Measurements from ENCODE around the gene ARSI.

Gene ARSI

DNA sequence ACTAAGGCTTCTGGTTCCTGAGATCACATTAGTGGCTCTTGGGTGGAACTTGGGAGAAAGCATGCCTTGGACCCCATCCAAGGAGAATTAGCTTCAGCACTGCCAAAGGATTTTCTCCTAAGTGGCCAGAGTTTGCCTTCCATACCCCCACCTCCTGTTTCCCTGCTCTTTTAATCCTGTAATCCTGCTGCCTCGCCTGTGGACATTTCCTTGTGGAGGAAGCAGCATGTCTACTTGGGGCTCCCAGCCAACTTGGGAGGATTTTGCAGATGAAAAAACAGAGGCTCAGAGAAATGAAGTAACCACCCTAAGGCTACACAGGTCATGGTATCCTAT is 1.6 kb downstream of the ARSI start:
- ATAC-seq: no peak
- TF ChIP-seq CSDC2 (CRISPR knock-in tag; IDR thresholded peaks at IDR 0.05) (0 out of 2 replicates have a peak, but pooled peaks have one; percentile 25), ISL1 (CRISPR knock-in tag; IDR thresholded peaks at IDR 0.05) (no peak)

DNA sequence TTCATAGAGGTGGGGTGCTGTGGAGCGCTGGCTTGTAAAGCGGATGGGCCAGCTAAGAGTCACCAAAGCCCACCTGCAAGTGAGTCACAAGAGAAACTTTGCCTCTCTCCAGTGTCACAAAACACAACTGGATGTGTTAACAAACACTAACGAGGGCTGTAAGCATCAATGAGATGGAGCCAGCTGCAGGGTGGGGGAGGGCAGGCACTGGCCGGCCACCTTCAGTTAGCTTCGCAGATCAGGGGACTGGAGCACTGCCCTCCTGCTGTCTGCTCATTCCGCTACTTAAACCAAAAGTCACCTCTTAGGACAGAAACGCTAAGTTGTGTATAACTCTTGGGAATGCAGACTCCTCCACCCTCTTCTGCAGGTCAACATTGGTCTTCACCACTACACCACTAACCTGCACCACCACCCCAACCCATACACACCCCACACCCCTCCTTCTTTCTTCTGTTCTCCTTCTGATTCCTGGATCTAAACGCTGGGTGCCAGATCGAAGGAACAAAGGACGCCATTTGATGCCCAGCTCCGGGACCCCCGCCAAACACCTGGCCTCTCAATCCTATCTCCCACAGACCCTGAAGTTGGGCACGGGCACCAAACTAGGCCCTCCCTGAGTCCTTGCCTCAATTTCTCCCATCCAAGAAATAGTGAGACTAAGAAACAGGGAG is 2.1 kb downstream of the ARSI start:
- ATAC-seq: no peak
- TF ChIP-seq, protein P1, sequence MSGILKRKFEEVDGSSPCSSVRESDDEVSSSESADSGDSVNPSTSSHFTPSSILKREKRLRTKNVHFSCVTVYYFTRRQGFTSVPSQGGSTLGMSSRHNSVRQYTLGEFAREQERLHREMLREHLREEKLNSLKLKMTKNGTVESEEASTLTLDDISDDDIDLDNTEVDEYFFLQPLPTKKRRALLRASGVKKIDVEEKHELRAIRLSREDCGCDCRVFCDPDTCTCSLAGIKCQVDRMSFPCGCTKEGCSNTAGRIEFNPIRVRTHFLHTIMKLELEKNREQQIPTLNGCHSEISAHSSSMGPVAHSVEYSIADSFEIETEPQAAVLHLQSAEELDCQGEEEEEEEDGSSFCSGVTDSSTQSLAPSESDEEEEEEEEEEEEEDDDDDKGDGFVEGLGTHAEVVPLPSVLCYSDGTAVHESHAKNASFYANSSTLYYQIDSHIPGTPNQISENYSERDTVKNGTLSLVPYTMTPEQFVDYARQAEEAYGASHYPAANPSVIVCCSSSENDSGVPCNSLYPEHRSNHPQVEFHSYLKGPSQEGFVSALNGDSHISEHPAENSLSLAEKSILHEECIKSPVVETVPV (CRISPR knock-in tag; IDR thresholded peaks at IDR 0.05): no peak
- TF ChIP-seq ZNF8 (CRISPR knock-in tag; IDR thresholded peaks at IDR 0.05): no peak
- no peak for TF ChIP-seq ZNF565 (CRISPR knock-in tag; conservative IDR thresholded peaks at IDR 0.05; ENCODE audit: low read depth)

DNA sequence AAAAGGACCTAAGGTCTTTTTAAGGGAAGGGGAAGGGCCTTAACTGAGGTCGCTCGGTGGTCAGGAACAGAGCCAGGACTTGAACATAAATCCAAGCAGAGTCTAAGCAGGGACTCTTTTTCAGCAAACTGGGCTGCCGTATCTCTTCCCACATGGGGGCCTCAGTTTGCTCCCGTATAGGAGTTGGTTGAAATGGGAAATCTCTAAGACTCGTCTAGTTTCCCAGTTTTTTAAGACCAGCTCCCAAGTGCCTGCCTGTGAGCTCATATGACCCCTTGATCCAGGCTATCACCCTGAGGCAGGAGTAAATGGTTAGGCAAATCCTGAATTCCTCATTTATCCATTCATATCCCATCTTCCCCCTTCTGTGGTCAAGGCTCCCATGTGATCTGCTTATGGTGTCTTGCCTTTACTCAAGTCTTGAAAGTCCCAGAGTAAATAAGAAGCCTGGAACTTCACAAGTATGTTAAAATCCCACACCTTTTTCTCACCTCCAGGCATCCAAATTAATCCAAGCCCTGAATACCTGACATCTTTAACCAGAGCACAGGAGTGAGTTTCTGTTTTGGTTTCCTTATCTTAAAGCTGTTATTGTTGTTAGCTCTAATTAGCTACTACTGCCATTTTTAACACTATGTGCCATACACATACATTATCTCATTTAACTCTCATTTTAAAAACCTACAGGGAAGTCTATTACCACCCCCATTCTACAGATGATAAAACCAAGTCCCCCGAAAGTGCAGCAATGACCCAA is 3.0 kb downstream of the ARSI start:
- no peak for ATAC-seq
- TF ChIP-seq SNAI2 (CRISPR knock-in tag; IDR thresholded peaks at IDR 0.05): no peak

DNA sequence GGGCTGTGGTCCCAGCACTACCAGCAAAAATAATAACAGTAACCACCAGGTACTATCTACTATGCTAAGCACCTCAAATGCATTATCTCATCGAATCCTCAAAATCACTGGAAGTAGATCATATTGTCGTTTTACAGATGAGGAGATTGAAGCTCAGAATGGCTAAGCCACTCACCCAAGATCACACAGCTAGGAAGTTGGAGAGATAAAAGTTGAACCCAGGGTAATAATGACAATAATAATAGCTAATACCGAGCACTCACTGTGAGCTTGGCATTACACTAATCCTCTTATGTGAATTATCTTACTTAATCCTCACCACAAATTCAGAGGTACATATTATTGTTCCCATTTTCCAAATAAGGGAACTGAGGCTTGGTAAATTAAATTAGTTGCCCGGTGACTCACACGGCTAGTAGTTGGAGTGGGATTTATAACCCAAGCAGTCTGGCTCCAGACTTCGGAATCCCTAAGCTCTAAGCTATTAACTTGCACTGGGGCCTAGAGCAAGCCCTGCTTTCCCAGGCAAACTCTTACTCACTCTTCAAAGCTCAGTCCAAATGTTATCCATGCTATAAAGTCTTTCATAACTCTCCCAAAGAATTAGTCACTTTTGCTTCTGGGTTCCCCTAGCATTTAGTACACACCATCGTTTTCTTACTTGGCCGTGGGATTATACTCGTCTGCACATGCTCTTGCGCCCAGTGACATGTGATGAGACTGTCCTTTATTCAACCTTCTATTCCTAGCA is 3.8 kb downstream of the ARSI start:
- peak; percentile 100 for TF ChIP-seq ZFP3 (CRISPR knock-in tag; IDR thresholded peaks at IDR 0.05)
- TF ChIP-seq ZNF70 (CRISPR knock-in tag; IDR thresholded peaks at IDR 0.05): no peak
- TF ChIP-seq TCF4 (CRISPR knock-in tag; IDR thresholded peaks at IDR 0.05; ENCODE audit: borderline replicate concordance): no peak
- no peak for TF ChIP-seq ARNTL (CRISPR knock-in tag; IDR thresholded peaks at IDR 0.05; ENCODE audit: borderline replicate concordance, low read depth)
- TF ChIP-seq ISL1 (CRISPR knock-in tag; IDR thresholded peaks at IDR 0.05): peak; percentile 69
- TF ChIP-seq, protein P2, sequence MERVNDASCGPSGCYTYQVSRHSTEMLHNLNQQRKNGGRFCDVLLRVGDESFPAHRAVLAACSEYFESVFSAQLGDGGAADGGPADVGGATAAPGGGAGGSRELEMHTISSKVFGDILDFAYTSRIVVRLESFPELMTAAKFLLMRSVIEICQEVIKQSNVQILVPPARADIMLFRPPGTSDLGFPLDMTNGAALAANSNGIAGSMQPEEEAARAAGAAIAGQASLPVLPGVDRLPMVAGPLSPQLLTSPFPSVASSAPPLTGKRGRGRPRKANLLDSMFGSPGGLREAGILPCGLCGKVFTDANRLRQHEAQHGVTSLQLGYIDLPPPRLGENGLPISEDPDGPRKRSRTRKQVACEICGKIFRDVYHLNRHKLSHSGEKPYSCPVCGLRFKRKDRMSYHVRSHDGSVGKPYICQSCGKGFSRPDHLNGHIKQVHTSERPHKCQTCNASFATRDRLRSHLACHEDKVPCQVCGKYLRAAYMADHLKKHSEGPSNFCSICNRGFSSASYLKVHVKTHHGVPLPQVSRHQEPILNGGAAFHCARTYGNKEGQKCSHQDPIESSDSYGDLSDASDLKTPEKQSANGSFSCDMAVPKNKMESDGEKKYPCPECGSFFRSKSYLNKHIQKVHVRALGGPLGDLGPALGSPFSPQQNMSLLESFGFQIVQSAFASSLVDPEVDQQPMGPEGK (CRISPR knock-in tag; IDR thresholded peaks at IDR 0.05; ENCODE audit: borderline replicate concordance): 0 out of 2 replicates have a peak, but pooled peaks have one; percentile 21
- TF ChIP-seq, protein P3, sequence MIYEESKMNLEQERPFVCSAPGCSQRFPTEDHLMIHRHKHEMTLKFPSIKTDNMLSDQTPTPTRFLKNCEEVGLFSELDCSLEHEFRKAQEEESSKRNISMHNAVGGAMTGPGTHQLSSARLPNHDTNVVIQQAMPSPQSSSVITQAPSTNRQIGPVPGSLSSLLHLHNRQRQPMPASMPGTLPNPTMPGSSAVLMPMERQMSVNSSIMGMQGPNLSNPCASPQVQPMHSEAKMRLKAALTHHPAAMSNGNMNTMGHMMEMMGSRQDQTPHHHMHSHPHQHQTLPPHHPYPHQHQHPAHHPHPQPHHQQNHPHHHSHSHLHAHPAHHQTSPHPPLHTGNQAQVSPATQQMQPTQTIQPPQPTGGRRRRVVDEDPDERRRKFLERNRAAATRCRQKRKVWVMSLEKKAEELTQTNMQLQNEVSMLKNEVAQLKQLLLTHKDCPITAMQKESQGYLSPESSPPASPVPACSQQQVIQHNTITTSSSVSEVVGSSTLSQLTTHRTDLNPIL (CRISPR knock-in tag; IDR thresholded peaks at IDR 0.05; ENCODE audit: low read depth): 0 out of 2 replicates have a peak, but pooled peaks have one; percentile 9
- no peak for TF ChIP-seq ZNF565 (CRISPR knock-in tag; conservative IDR thresholded peaks at IDR 0.05; ENCODE audit: low read depth)
- TF ChIP-seq CSDC2 (CRISPR knock-in tag; IDR thresholded peaks at IDR 0.05): no peak; the same call in 1 of the 2 replicates
- no peak for TF ChIP-seq TOX (CRISPR knock-in tag; IDR thresholded peaks at IDR 0.05; ENCODE audit: borderline replicate concordance)
- TF ChIP-seq, protein P4, sequence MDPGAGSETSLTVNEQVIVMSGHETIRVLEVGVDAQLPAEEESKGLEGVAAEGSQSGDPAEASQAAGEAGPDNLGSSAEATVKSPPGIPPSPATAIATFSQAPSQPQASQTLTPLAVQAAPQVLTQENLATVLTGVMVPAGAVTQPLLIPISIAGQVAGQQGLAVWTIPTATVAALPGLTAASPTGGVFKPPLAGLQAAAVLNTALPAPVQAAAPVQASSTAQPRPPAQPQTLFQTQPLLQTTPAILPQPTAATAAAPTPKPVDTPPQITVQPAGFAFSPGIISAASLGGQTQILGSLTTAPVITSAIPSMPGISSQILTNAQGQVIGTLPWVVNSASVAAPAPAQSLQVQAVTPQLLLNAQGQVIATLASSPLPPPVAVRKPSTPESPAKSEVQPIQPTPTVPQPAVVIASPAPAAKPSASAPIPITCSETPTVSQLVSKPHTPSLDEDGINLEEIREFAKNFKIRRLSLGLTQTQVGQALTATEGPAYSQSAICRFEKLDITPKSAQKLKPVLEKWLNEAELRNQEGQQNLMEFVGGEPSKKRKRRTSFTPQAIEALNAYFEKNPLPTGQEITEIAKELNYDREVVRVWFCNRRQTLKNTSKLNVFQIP (CRISPR knock-in tag; IDR thresholded peaks at IDR 0.05; ENCODE audit: borderline replicate concordance, low read depth): no peak
- ATAC-seq: peak; percentile 77

DNA sequence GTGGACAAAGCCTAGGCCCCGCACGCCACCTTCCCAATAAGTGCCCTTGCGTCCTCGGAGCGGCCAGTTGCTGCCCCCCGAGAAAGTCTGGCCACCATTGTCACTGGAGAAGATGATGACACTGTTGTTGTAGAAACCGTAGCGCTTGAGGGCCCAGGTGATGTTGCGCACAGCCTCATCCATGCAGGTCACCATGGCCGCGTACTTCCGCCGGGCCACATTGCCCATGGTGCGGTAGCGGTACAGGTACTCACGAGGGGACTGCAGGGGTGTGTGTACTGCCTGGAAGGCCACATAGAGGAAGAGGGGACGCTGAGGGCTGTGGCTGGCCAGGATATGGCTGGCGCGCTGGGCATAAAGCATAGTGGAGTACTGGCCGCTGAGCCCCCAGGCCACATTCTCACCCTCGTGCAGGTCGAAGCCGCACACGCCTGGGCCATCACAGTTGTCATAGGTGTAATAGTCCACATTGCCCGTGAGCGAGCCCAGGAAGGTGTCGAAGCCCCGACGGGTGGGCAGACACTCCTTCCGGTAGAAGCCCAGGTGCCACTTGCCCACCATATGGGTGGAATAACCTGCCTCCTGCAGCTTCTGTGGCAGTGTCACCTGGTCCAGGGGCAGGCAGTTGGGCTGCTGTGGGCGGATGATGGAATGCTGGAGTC is 4.6 kb downstream of the ARSI start:
- no peak for ATAC-seq
- TF ChIP-seq CSDC2 (CRISPR knock-in tag; IDR thresholded peaks at IDR 0.05) (no peak), PPARA (CRISPR knock-in tag; IDR thresholded peaks at IDR 0.05; ENCODE audit: borderline replicate concordance) (no peak), ARNTL (CRISPR knock-in tag; IDR thresholded peaks at IDR 0.05; ENCODE audit: borderline replicate concordance, low read depth) (no peak), ISL1 (CRISPR knock-in tag; IDR thresholded peaks at IDR 0.05) (no peak), TCF4 (CRISPR knock-in tag; IDR thresholded peaks at IDR 0.05; ENCODE audit: borderline replicate concordance) (no peak), RARB (CRISPR knock-in tag; IDR thresholded peaks at IDR 0.05) (no peak), ZC3H10 (CRISPR knock-in tag; IDR thresholded peaks at IDR 0.05) (no peak), SNAI2 (CRISPR knock-in tag; IDR thresholded peaks at IDR 0.05) (no peak), ESRRG (CRISPR knock-in tag; IDR thresholded peaks at IDR 0.05) (no peak), GLIS3 (CRISPR knock-in tag; IDR thresholded peaks at IDR 0.05) (no peak)
- TF ChIP-seq, protein P4 (CRISPR knock-in tag; IDR thresholded peaks at IDR 0.05; ENCODE audit: borderline replicate concordance, low read depth): no peak
- TF ChIP-seq, protein P5, sequence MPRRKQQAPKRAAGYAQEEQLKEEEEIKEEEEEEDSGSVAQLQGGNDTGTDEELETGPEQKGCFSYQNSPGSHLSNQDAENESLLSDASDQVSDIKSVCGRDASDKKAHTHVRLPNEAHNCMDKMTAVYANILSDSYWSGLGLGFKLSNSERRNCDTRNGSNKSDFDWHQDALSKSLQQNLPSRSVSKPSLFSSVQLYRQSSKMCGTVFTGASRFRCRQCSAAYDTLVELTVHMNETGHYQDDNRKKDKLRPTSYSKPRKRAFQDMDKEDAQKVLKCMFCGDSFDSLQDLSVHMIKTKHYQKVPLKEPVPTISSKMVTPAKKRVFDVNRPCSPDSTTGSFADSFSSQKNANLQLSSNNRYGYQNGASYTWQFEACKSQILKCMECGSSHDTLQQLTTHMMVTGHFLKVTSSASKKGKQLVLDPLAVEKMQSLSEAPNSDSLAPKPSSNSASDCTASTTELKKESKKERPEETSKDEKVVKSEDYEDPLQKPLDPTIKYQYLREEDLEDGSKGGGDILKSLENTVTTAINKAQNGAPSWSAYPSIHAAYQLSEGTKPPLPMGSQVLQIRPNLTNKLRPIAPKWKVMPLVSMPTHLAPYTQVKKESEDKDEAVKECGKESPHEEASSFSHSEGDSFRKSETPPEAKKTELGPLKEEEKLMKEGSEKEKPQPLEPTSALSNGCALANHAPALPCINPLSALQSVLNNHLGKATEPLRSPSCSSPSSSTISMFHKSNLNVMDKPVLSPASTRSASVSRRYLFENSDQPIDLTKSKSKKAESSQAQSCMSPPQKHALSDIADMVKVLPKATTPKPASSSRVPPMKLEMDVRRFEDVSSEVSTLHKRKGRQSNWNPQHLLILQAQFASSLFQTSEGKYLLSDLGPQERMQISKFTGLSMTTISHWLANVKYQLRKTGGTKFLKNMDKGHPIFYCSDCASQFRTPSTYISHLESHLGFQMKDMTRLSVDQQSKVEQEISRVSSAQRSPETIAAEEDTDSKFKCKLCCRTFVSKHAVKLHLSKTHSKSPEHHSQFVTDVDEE (CRISPR knock-in tag; IDR thresholded peaks at IDR 0.05): no peak
